CD14-positive monocyte (primary cell): ENCODE results near the gene ZXDA. TPM values are rescaled to one million over a fixed set of nuclear protein-coding genes. Genes with fewer than 3 reads are reported as not detected.
"Not testable (repeated sequence)": the region's sequence is repeated elsewhere in the genome, so short reads cannot be mapped to it uniquely, and the experiment has no call there.

ENCODE experiments used
- DNase-seq, 3 donors: peaks; one replicate each; pipeline ENCODE4 v3.0.0-alpha.2; 2011 to 2022
- H2AFZ ChIP-seq: 2 replicates; pipeline ENCODE4 v1.6.0; 2012; ENCODE audit warnings: mild to moderate bottlenecking, low read depth, low read length, inconsistent platforms; ENCODE audit not compliant: insufficient read depth, poor library complexity, severe bottlenecking
- H3K27ac ChIP-seq, 2 donors: 1 replicate in 1 of 2; 2 replicates in 1 of 2; pipeline ENCODE4 v1.5.1; 2012 to 2013; ENCODE audit warnings: low read length in 2 of 2, control low read depth in 1 of 2, inconsistent platforms in 1 of 2, low read depth in 1 of 2, mild to moderate bottlenecking in 1 of 2
- H3K27me3 ChIP-seq, 2 donors: one replicate each; pipeline versions ENCODE4 v1.6.0 to v1.6.1; 2011 to 2013; ENCODE audit warnings: low read length in 2 of 2; ENCODE audit not compliant: control insufficient read depth in 2 of 2, insufficient read depth in 2 of 2
- H3K36me3 ChIP-seq, 2 donors: replicated peaks in 1 of 2; 1 replicate in 1 of 2; 2 replicates in 1 of 2; pipeline versions ENCODE4 v1.5.1 to v1.6.1; 2012 to 2013; ENCODE audit warnings: low read length in 2 of 2, control low read depth in 1 of 2, inconsistent platforms in 1 of 2, mild to moderate bottlenecking in 1 of 2; ENCODE audit not compliant: insufficient read depth in 2 of 2, control insufficient read depth in 1 of 2
- H3K4me1 ChIP-seq, 2 donors: 1 replicate in 1 of 2; 2 replicates in 1 of 2; pipeline versions ENCODE4 v1.5.1 to v1.6.1; 2012 to 2013; ENCODE audit warnings: low read length in 2 of 2, control low read depth in 1 of 2, inconsistent platforms in 1 of 2, mild to moderate bottlenecking in 1 of 2, moderate library complexity in 1 of 2; ENCODE audit not compliant: insufficient read depth in 2 of 2, control insufficient read depth in 1 of 2
- H3K4me2 ChIP-seq: replicated peaks from 2 replicates; pipeline ENCODE3; 2012; ENCODE audit warnings: low read length, moderate library complexity, mild to moderate bottlenecking; ENCODE audit not compliant: poor library complexity, severe bottlenecking; ENCODE audit errors: extremely low read depth
- H3K4me3 ChIP-seq, 3 experiments: fragments of 200-600 bp in 1 of 3; sonication (generic) in 1 of 3; replicated peaks in 1 of 3; 1 replicate in 2 of 3; 2 replicates in 1 of 3; pipeline ENCODE4 v1.5.1; 2011 to 2013; ENCODE audit warnings: low read length in 3 of 3, mild to moderate bottlenecking in 3 of 3, control low read depth in 2 of 3, low read depth in 2 of 3, inconsistent platforms in 1 of 3, moderate library complexity in 1 of 3
- H3K79me2 ChIP-seq: 2 replicates; pipeline ENCODE4 v1.6.0; 2012; ENCODE audit warnings: mild to moderate bottlenecking, control low read depth, inconsistent platforms, low read length, moderate library complexity; ENCODE audit not compliant: insufficient read depth
- H3K9ac ChIP-seq: 2 replicates; pipeline ENCODE4 v1.6.0; 2017; ENCODE audit warnings: low read length, mild to moderate bottlenecking; ENCODE audit not compliant: insufficient read depth, poor library complexity, severe bottlenecking
- H3K9me3 ChIP-seq, 2 donors: replicated peaks in 1 of 2; 1 replicate in 1 of 2; 2 replicates in 1 of 2; pipeline versions ENCODE4 v1.5.1 to v1.6.1; 2012 to 2013; ENCODE audit warnings: low read length in 2 of 2, control low read depth in 1 of 2; ENCODE audit not compliant: control insufficient read depth in 1 of 2, insufficient read depth in 1 of 2
- H4K20me1 ChIP-seq: 2 replicates; pipeline ENCODE4 v1.6.0; 2012; ENCODE audit warnings: mild to moderate bottlenecking, low read length, control low read depth, moderate library complexity; ENCODE audit not compliant: insufficient read depth
- H3K27ac Mint-ChIP-seq, 7 donors: one replicate each; pipeline ENCODE4 v1.8.0; 2020; ENCODE audit warnings: mild to moderate bottlenecking in 7 of 7, mixed read lengths in 7 of 7, moderate library complexity in 6 of 7, inconsistent platforms in 2 of 7
- H3K27me3 Mint-ChIP-seq, 3 donors: one replicate each; pipeline ENCODE4 v1.8.0; 2021 to 2022; ENCODE audit warnings: low read depth in 3 of 3, mild to moderate bottlenecking in 3 of 3, mixed read lengths in 3 of 3, moderate library complexity in 3 of 3, inconsistent platforms in 1 of 3
- H3K36me3 Mint-ChIP-seq, 2 donors: one replicate each; pipeline ENCODE4 v1.8.0; 2020; ENCODE audit warnings: mixed read lengths in 2 of 2, inconsistent platforms in 1 of 2, mild to moderate bottlenecking in 1 of 2
- H3K4me1 Mint-ChIP-seq: one replicate; pipeline ENCODE4 v1.8.0; 2020; ENCODE audit warnings: mild to moderate bottlenecking, mixed read lengths
- H3K4me3 Mint-ChIP-seq, 2 donors: one replicate each; pipeline ENCODE4 v1.8.0; 2020; ENCODE audit warnings: mild to moderate bottlenecking in 2 of 2, mixed read lengths in 2 of 2, moderate library complexity in 1 of 2
- H3K9me3 Mint-ChIP-seq, 7 donors: one replicate each; pipeline ENCODE4 v1.8.0; 2020 to 2022; ENCODE audit warnings: mixed read lengths in 7 of 7, mild to moderate bottlenecking in 6 of 7, moderate library complexity in 6 of 7, inconsistent platforms in 2 of 7
- WGBS: methylation state at CpG from one replicate; pipeline ENCODE4 v1.1.5; 2013; ENCODE audit warnings: missing lambda C conversion rate; ENCODE audit not compliant: insufficient coverage; 5-methylcytosine and 5-hydroxymethylcytosine counted together
- intact Hi-C, 2 donors: fragments of 100-400 bp; cut with micrococcal nuclease; formaldehyde crosslinking; loops; one replicate each; pipeline versions ENCODE4 v1.15.0 to v1.15.1; 2023
- polyA minus RNA-seq: library from RNA; depleted of rRNA, polyadenylated mRNA; stranded (reverse); fragments of >200 nt; gene quantifications from 2 replicates; pipeline ENCODE4 v1.2.3, GENCODE V29; 2012
- polyA plus RNA-seq, 3 donors: library from polyadenylated mRNA; depleted of rRNA in 1 of 3; unstranded in 2 of 3; stranded (reverse) in 1 of 3; fragments of 300-500 nt in 2 of 3; fragments of >200 nt in 1 of 3; fragmentation: Illumina TruSeq in 2 of 3; gene quantifications; 1 replicate in 2 of 3; 2 replicates in 1 of 3; pipeline ENCODE4 v1.2.3, GENCODE V29; 2012 to 2021
- total RNA-seq, 12 experiments: library from RNA in 1 of 12; stranded (reverse) in 1 of 12; fragments of 120-200 nt in 1 of 12; gene quantifications; one replicate each; pipeline ENCODE4 v1.2.4 and lab custom pipeline; 2013 to 2026; ENCODE audit warnings: mixed read lengths in 6 of 12, inconsistent platforms in 1 of 12
- TF ChIP-seq, protein P1 (sequence below): fragments of 200-600 bp; IDR thresholded peaks from one replicate; pipeline ENCODE4 v1.8.0; 2022; ENCODE audit warnings: antibody characterized with exemption, mild to moderate bottlenecking

Gene ZXDA, protein sequence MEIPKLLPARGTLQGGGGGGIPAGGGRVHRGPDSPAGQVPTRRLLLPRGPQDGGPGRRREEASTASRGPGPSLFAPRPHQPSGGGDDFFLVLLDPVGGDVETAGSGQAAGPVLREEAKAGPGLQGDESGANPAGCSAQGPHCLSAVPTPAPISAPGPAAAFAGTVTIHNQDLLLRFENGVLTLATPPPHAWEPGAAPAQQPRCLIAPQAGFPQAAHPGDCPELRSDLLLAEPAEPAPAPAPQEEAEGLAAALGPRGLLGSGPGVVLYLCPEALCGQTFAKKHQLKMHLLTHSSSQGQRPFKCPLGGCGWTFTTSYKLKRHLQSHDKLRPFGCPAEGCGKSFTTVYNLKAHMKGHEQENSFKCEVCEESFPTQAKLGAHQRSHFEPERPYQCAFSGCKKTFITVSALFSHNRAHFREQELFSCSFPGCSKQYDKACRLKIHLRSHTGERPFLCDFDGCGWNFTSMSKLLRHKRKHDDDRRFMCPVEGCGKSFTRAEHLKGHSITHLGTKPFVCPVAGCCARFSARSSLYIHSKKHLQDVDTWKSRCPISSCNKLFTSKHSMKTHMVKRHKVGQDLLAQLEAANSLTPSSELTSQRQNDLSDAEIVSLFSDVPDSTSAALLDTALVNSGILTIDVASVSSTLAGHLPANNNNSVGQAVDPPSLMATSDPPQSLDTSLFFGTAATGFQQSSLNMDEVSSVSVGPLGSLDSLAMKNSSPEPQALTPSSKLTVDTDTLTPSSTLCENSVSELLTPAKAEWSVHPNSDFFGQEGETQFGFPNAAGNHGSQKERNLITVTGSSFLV
- 3.1 TPM for total RNA-seq (2013)
- polyA plus RNA-seq, result 1 to 10 TPM in 2 of 3 donors, under 1 TPM in 1; 0.89 to 1.3 (median 1.0) TPM
- polyA minus RNA-seq, result 4.3 and 7.1 TPM in 2 replicates
- 3.2 to 8.9 (median 6.0) reads per million in 11 experiments for total RNA-seq (lab: John Stamatoyannopoulos, UW)

DNA sequence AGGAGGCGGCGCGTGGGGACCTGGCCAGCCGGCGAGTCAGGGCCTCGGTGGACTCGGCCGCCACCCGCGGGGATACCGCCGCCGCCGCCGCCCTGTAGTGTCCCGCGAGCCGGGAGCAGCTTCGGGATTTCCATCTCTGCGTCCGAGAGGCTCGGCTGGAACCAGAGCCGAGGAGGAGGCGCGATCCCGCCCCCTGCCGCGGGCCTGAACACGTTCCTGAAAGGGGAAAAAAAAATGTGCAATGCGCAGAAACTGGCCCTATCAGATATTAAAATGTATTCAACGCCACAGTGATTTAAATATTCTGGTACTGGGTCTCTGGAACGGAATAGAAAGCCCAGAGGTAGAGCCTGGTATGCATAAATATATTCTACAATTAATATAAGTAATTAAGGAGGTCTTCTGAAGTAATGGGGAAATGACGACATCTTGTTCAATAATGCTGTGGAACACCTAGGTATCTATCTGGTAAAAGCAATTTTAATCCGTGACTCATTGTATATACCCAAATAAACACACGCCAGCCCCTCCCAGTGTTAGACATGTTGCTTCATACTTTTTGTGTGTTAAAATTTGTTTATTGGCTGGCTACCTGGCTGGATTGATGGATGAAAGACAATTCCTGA is at the start of gene ZXDA:
Gene ZXDA (minus strand): TSS at position 172 of the 626 bp plus-strand sequence. CDS start 38 bp downstream, at position 134.
- not testable (repeated sequence) for H3K9me3 Mint-ChIP-seq
- peak within 1 kb of the TSS; percentile 70 for H3K9ac ChIP-seq

DNA sequence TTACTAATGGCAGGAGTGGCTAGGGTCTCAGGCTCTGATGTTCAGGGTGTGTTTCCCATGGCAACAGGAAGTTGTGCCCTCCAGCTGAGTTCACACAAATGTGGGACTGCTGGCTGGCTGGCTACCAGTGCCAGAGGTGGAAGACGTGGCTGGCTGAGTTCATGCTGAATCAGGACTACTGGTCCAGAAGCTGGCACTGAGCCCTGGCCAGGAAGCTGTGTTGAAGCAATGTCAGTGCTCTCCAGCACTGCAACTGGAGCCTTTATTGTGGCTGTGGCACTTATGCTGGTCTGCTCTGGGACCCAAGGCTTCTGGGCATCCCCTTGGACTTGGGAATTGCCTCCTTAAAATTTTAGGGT is 42.0 kb upstream of the ZXDA start:
- no peaks in the 10 kb centered on the region for H3K9me3 ChIP-seq
- no peak overlapping the region for H3K27ac Mint-ChIP-seq
- no peak overlapping the region for H3K9ac ChIP-seq
- no peak overlapping the region for H3K4me3 ChIP-seq
- no peak for DNase-seq
- no peaks in the 10 kb centered on the region for H3K27me3 ChIP-seq
- no peak overlapping the region for H2AFZ ChIP-seq
- H3K36me3 ChIP-seq, result no peaks in the 10 kb centered on the region
- TF ChIP-seq, protein P1, sequence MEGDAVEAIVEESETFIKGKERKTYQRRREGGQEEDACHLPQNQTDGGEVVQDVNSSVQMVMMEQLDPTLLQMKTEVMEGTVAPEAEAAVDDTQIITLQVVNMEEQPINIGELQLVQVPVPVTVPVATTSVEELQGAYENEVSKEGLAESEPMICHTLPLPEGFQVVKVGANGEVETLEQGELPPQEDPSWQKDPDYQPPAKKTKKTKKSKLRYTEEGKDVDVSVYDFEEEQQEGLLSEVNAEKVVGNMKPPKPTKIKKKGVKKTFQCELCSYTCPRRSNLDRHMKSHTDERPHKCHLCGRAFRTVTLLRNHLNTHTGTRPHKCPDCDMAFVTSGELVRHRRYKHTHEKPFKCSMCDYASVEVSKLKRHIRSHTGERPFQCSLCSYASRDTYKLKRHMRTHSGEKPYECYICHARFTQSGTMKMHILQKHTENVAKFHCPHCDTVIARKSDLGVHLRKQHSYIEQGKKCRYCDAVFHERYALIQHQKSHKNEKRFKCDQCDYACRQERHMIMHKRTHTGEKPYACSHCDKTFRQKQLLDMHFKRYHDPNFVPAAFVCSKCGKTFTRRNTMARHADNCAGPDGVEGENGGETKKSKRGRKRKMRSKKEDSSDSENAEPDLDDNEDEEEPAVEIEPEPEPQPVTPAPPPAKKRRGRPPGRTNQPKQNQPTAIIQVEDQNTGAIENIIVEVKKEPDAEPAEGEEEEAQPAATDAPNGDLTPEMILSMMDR, result no peak
- no peak overlapping the region for H3K4me2 ChIP-seq
- peaks cover 0 to 15% (median 5%) of the 10 kb centered on the region in 7 donors for H3K9me3 Mint-ChIP-seq
- H3K4me1 ChIP-seq, result no peaks in the 10 kb centered on the region
- intact Hi-C loops, result no loop called here
- H3K27ac ChIP-seq, result no peak overlapping the region
- 0% methylated on average over 1 of the region's 1 CpG for WGBS
- H3K4me1 Mint-ChIP-seq, result peaks cover 5% of the 10 kb centered on the region
- H3K4me3 Mint-ChIP-seq, result no peak overlapping the region
- H3K27me3 Mint-ChIP-seq, result peaks cover 0 to 2% (median 0%) of the 10 kb centered on the region in 3 donors
- H3K36me3 Mint-ChIP-seq, result no peaks in the 10 kb centered on the region
- no peaks in the 10 kb centered on the region for H3K79me2 ChIP-seq
- no peaks in the 10 kb centered on the region for H4K20me1 ChIP-seq

More for the DNA sequence above, at the start of gene ZXDA:
- peak within 1 kb of the TSS; percentile 49 for H3K4me2 ChIP-seq
- not testable (repeated sequence) for H3K27me3 Mint-ChIP-seq, H3K79me2 ChIP-seq, H3K27me3 ChIP-seq, DNase-seq, H4K20me1 ChIP-seq, H3K36me3 ChIP-seq, H3K9me3 ChIP-seq, H3K36me3 Mint-ChIP-seq
- Mint-ChIP-seq H3K27ac (peak within 1 kb of the TSS in 6 of 7 donors; percentile 53 to 84 (median 72)), H3K4me3 (peak within 1 kb of the TSS; percentile 63 to 84), H3K4me1 (peaks cover 22% of the 10 kb centered on the region)
- H3K27ac ChIP-seq, result peak within 1 kb of the TSS; percentile 35 to 58
- intact Hi-C loops, result loop anchor here in 1 of 2 donors (10.0 kb wide), 1 partner anchor 316 kb away; the partner anchor contains the start of gene ZXDB
- WGBS, result no CpG with 5 or more reads among the region's 35 CpGs
- peaks cover 14 to 25% of the 10 kb centered on the region in 2 donors for H3K4me1 ChIP-seq
- peak within 1 kb of the TSS; percentile 36 to 64 (median 43) for H3K4me3 ChIP-seq
- H2AFZ ChIP-seq, result peak within 1 kb of the TSS; percentile 72
